ENCODE data around the gene DHFR. TPM values are rescaled to one million over a fixed set of nuclear protein-coding genes. Genes with fewer than 3 reads are reported as not detected.

The DHFR gene
- 10 to 100 TPM in 1 of 4 donors, 1 to 10 TPM in 3; 4.7 to 11.6 (median 8.5) TPM for total RNA-seq

GRCh38 chr5:80654391-80655230, at the start of gene DHFR, which contains the start of gene MSH3:
Gene DHFR (minus strand): TSS chr5:80654983. CDS start chr5:80654489, 494 bp downstream.
Gene MSH3 (plus strand): TSS chr5:80654652. CDS start chr5:80654728, 76 bp downstream.
- intact Hi-C loops (cut with DNase I) = loop anchor here (5.0 kb wide), 2 partner anchors 167 to 247 kb away; partner anchors contain the start of genes FAM151B and ZFYVE16
- no peak for TF ChIP-seq POLR2A (IDR thresholded peaks at IDR 0.05; ENCODE audit: low read depth)
- no peak for TF ChIP-seq EP300 (IDR thresholded peaks at IDR 0.05)
- peak; percentile 39 to 67 for TF ChIP-seq POLR2AphosphoS5 (IDR thresholded peaks at IDR 0.05)
- TF ChIP-seq CTCF (IDR thresholded peaks at IDR 0.05) = peak in 2 of 3 experiments; percentile 9 to 20
- Histone ChIP-seq H3K4me1 (peaks cover 12 to 21% (median 19%) of the 10 kb centered on the region in 4 donors), H3K4me3 (peak within 1 kb of the TSS; percentile 76 to 99 (median 93)), H3K27ac (replicated peaks in 1 of 4) (peak within 1 kb of the TSS; percentile 87 to 97 (median 94)), H3K36me3 (peaks cover 5 to 33% (median 27%) of the 10 kb centered on the region in 4 donors), H3K9me3 (no peaks in the 10 kb centered on the region), H3K27me3 (no peaks in the 10 kb centered on the region)
- DNase-seq (ENCODE audit: extremely low spot score) = peak; percentile 96
- WGBS = 3% methylated on average over 13 of the region's 74 CpGs

- intact Hi-C loops (cut with DNase I) = no loop called here
Observed at GRCh38 chr5:80704221-80704620, 49.4 kb upstream of the DHFR start.

GRCh38 chr5:80703747-80704146, 49.0 kb upstream of the DHFR start:
- no peak for TF ChIP-seq EP300 (IDR thresholded peaks at IDR 0.05)
- TF ChIP-seq CTCF (IDR thresholded peaks at IDR 0.05) = no peak
- no peak for TF ChIP-seq POLR2A (IDR thresholded peaks at IDR 0.05; ENCODE audit: low read depth)
- TF ChIP-seq POLR2AphosphoS5 (IDR thresholded peaks at IDR 0.05) = no peak
- intact Hi-C loops (cut with DNase I) = no loop called here

More at GRCh38 chr5:80704221-80704620, 49.4 kb upstream of the DHFR start:
- Histone ChIP-seq H3K36me3 (peaks cover 0 to 57% (median 15%) of the 10 kb centered on the region in 4 donors), H3K27ac (replicated peaks in 1 of 4) (no peak overlapping the region), H3K9me3 (no peaks in the 10 kb centered on the region), H3K4me1 (no peaks in the 10 kb centered on the region), H3K4me3 (no peak overlapping the region), H3K27me3 (no peaks in the 10 kb centered on the region)
- TF ChIP-seq EP300 (IDR thresholded peaks at IDR 0.05) (no peak), CTCF (IDR thresholded peaks at IDR 0.05) (no peak), POLR2AphosphoS5 (IDR thresholded peaks at IDR 0.05) (no peak), POLR2A (IDR thresholded peaks at IDR 0.05; ENCODE audit: low read depth) (no peak)
- 100% methylated on average over 1 of the region's 1 CpG for WGBS
- no peak for DNase-seq (ENCODE audit: extremely low spot score)

GRCh38 chr5:80703291-80703690, 48.5 kb upstream of the DHFR start:
- Histone ChIP-seq H3K9me3 (no peaks in the 10 kb centered on the region), H3K36me3 (peaks cover 0 to 48% (median 12%) of the 10 kb centered on the region in 4 donors), H3K27ac (replicated peaks in 1 of 4) (no peak overlapping the region), H3K4me3 (no peak overlapping the region), H3K4me1 (no peaks in the 10 kb centered on the region), H3K27me3 (no peaks in the 10 kb centered on the region)
- intact Hi-C loops (cut with DNase I) = no loop called here
- DNase-seq (ENCODE audit: extremely low spot score) = no peak
- TF ChIP-seq POLR2AphosphoS5 (IDR thresholded peaks at IDR 0.05) = no peak
- TF ChIP-seq EP300 (IDR thresholded peaks at IDR 0.05) = no peak
- TF ChIP-seq POLR2A (IDR thresholded peaks at IDR 0.05; ENCODE audit: low read depth) = no peak
- TF ChIP-seq CTCF (IDR thresholded peaks at IDR 0.05) = no peak

More at GRCh38 chr5:80703747-80704146, 49.0 kb upstream of the DHFR start:
- Histone ChIP-seq H3K36me3 (peaks cover 0 to 52% (median 13%) of the 10 kb centered on the region in 4 donors), H3K27me3 (no peaks in the 10 kb centered on the region), H3K4me3 (no peak overlapping the region), H3K9me3 (no peaks in the 10 kb centered on the region), H3K27ac (replicated peaks in 1 of 4) (no peak overlapping the region), H3K4me1 (no peaks in the 10 kb centered on the region)
- WGBS = 78% methylated on average over 5 of the region's 5 CpGs
- DNase-seq (ENCODE audit: extremely low spot score) = no peak
